GM12878 (cell line): ENCODE measurements around the gene DPP4. TPM values are rescaled to one million over a fixed set of nuclear protein-coding genes. Genes with fewer than 3 reads are reported as not detected.

Source experiments
- ATAC-seq: fragments of 200-7000 bp; cut with Tn5 transposase; 3 replicates; pipeline ENCODE4 v1.9.1; 2020; ENCODE audit warnings: mild to moderate bottlenecking, moderate library complexity
- BruUV-seq: library from RNA; stranded (reverse); fragments of 400-500 nt; replicated peaks from 2 replicates; lab custom pipeline; 2021; lab: Mats Ljungman, UMichigan
- CTCF ChIA-PET: fragments of 300-600 bp; sonication (Branson Sonifier 250); formaldehyde crosslinking; extraction: SDS; loops from one replicate; lab custom pipeline; 2021; ENCODE audit warnings: inconsistent platforms; lab: Yijun Ruan, JAX
- POLR2A ChIA-PET: fragments of 350-600 bp; formaldehyde crosslinking; extraction: SDS; loops from one replicate; lab custom pipeline; 2021; ENCODE audit warnings: inconsistent platforms; lab: Charles Lee
- RAD21 ChIA-PET: fragments of 300-600 bp; sonication (Branson Sonifier 250); formaldehyde crosslinking; loops from one replicate; lab custom pipeline; 2023; ENCODE audit warnings: antibody characterized with exemption; ENCODE audit not compliant: unreplicated experiment; lab: Charles Lee
- SMC1A ChIA-PET: fragments of 300-600 bp; sonication (Branson Sonifier 250); formaldehyde crosslinking; loops from one replicate; lab custom pipeline; 2023; ENCODE audit not compliant: unreplicated experiment, uncharacterized antibody; lab: Charles Lee
- DNase-seq: peaks from one replicate; pipeline ENCODE4 v3.0.0-alpha.2; 2011; ENCODE audit warnings: low read depth, low spot score
- FAIRE-seq: peaks from 3 replicates; lab custom pipeline; 2011; peaks lifted over from hg19 to GRCh38; lab: Jason Lieb, UNC
- H2AFZ ChIP-seq: 2 replicates; pipeline ENCODE4 v1.6.0; 2011; ENCODE audit warnings: low read depth, low read length, control low read depth; ENCODE audit not compliant: control insufficient read depth
- H3K27ac ChIP-seq: 2 replicates; pipeline ENCODE4 v1.5.1; 2011; ENCODE audit warnings: control low read depth; ENCODE audit not compliant: control insufficient read depth, insufficient read depth
- H3K27me3 ChIP-seq, 2 experiments: replicated peaks in 1 of 2; 2 replicates each; pipeline versions ENCODE4 v1.6.0 to v1.6.1; 2011; ENCODE audit warnings: low read length in 1 of 2; ENCODE audit not compliant: control insufficient read depth in 2 of 2, insufficient read depth in 2 of 2
- H3K36me3 ChIP-seq, 2 experiments: 2 replicates each; pipeline ENCODE4 v1.5.1; 2011; ENCODE audit warnings: low read length in 1 of 2; ENCODE audit not compliant: control insufficient read depth in 2 of 2, insufficient read depth in 2 of 2
- H3K4me1 ChIP-seq: 2 replicates; pipeline ENCODE4 v1.6.1; 2011; ENCODE audit warnings: mild to moderate bottlenecking, low read length, moderate library complexity, mixed read lengths; ENCODE audit not compliant: control insufficient read depth, insufficient read depth
- H3K4me2 ChIP-seq: 2 replicates; pipeline ENCODE4 v1.6.0; 2011; ENCODE audit warnings: control low read depth; ENCODE audit not compliant: control insufficient read depth, insufficient read depth
- H3K4me3 ChIP-seq: fragments of 200-600 bp; sonication (generic); 2 replicates; pipeline ENCODE4 v1.5.1; 2016
- H3K79me2 ChIP-seq: 2 replicates; pipeline ENCODE4 v1.6.0; 2011; ENCODE audit warnings: low read length; ENCODE audit not compliant: control insufficient read depth, insufficient read depth
- H3K9ac ChIP-seq: 2 replicates; pipeline ENCODE4 v1.8.0; 2011; ENCODE audit warnings: low read length, control low read depth, mixed read lengths; ENCODE audit not compliant: control insufficient read depth, insufficient read depth
- H3K9me3 ChIP-seq: replicated peaks from 3 replicates; pipeline ENCODE4 v1.5.1; 2011; ENCODE audit warnings: mild to moderate bottlenecking, low read length; ENCODE audit not compliant: control insufficient read depth, insufficient read depth
- H4K20me1 ChIP-seq: 2 replicates; pipeline ENCODE4 v1.6.0; 2011; ENCODE audit not compliant: control insufficient read depth, insufficient read depth
- ATF2 ChIP-seq: IDR thresholded peaks from 2 replicates; pipeline ENCODE4 v1.6.1; 2012; ENCODE audit warnings: low read length, inconsistent platforms
- BHLHE40 ChIP-seq, 2 experiments: fragments of 450-650 bp in 1 of 2; IDR thresholded peaks; 2 replicates each; pipeline ENCODE4 v1.6.1; 2011 to 2017; ENCODE audit warnings: low read depth in 2 of 2, borderline replicate concordance in 1 of 2, improper control_type of control experiment in 1 of 2, low read length in 1 of 2, mild to moderate bottlenecking in 1 of 2
- BMI1 ChIP-seq: fragments of 450-650 bp; IDR thresholded peaks from 2 replicates; pipeline ENCODE4 v1.6.1; 2016; ENCODE audit warnings: mild to moderate bottlenecking, moderate library complexity, borderline replicate concordance
- CBX5 ChIP-seq: sonication (generic); IDR thresholded peaks from 2 replicates; pipeline ENCODE4 v1.6.1; 2016; ENCODE audit warnings: low read depth, moderate library complexity, mild to moderate bottlenecking, inconsistent platforms
- CHD1 ChIP-seq: IDR thresholded peaks from 2 replicates; pipeline ENCODE4 v1.6.1; 2012; ENCODE audit warnings: low read depth, low read length, improper control_type of control experiment
- DPF2 ChIP-seq: fragments of 450-650 bp; IDR thresholded peaks from 2 replicates; pipeline ENCODE4 v1.6.1; 2017; ENCODE audit warnings: mild to moderate bottlenecking
- E4F1 ChIP-seq: fragments of 450-650 bp; IDR thresholded peaks from 2 replicates; pipeline ENCODE4 v1.6.1; 2018; ENCODE audit warnings: borderline replicate concordance, mild to moderate bottlenecking; ENCODE audit not compliant: partially characterized antibody
- EED ChIP-seq: sonication (generic); IDR thresholded peaks from 2 replicates; pipeline ENCODE4 v1.6.1; 2016; ENCODE audit warnings: antibody characterized with exemption, low read depth
- IKZF1 ChIP-seq: fragments of 450-650 bp; conservative IDR thresholded peaks from 2 replicates; pipeline ENCODE4 v1.6.1; 2017; ENCODE audit warnings: antibody characterized with exemption, mild to moderate bottlenecking
- KLF5 ChIP-seq: fragments of 450-650 bp; IDR thresholded peaks from 2 replicates; pipeline ENCODE4 v1.6.1; 2014; ENCODE audit warnings: mild to moderate bottlenecking; ENCODE audit not compliant: partially characterized antibody
- MEF2B ChIP-seq: fragments of 450-650 bp; IDR thresholded peaks from 2 replicates; pipeline ENCODE4 v1.6.1; 2018; ENCODE audit warnings: mild to moderate bottlenecking, moderate library complexity; ENCODE audit not compliant: partially characterized antibody, poor library complexity, severe bottlenecking
- MTA2 ChIP-seq: fragments of 450-650 bp; IDR thresholded peaks from 2 replicates; pipeline ENCODE4 v1.6.1; 2016; ENCODE audit warnings: low read depth, mild to moderate bottlenecking, moderate library complexity
- MYB ChIP-seq: fragments of 150-350 bp; IDR thresholded peaks from 2 replicates; pipeline ENCODE4 v1.6.1; 2014; ENCODE audit warnings: mild to moderate bottlenecking, low read depth, low read length, borderline replicate concordance
- NFIC ChIP-seq: IDR thresholded peaks from 2 replicates; pipeline ENCODE4 v1.6.1; 2012; ENCODE audit warnings: low read depth, mild to moderate bottlenecking, inconsistent platforms, low read length, moderate library complexity
- RBBP5 ChIP-seq: fragments of 200-600 bp; sonication (generic); conservative IDR thresholded peaks from 2 replicates; pipeline ENCODE4 v1.6.1; 2016
- SIN3A ChIP-seq: IDR thresholded peaks from 2 replicates; pipeline ENCODE4 v1.6.1; 2012; ENCODE audit warnings: low read depth, low read length, improper control_type of control experiment
- SPI1 ChIP-seq: IDR thresholded peaks from 2 replicates; pipeline ENCODE4 v1.6.1; 2011; ENCODE audit warnings: low read depth, mild to moderate bottlenecking, low read length, moderate library complexity, borderline replicate concordance; ENCODE audit not compliant: insufficient read depth
- SRF ChIP-seq, 2 experiments: IDR thresholded peaks; 2 replicates each; pipeline ENCODE4 v1.6.1; 2011; ENCODE audit warnings: low read depth in 2 of 2, low read length in 2 of 2, mild to moderate bottlenecking in 1 of 2, moderate library complexity in 1 of 2
- STAT3 ChIP-seq: IDR thresholded peaks from 2 replicates; pipeline ENCODE4 v1.6.1; 2011; ENCODE audit warnings: low read depth, low read length, improper control_type of control experiment
- ZNF217 ChIP-seq: fragments of 450-650 bp; IDR thresholded peaks from 2 replicates; pipeline ENCODE4 v1.6.1; 2017; ENCODE audit warnings: antibody characterized with exemption, mild to moderate bottlenecking
- WGBS: methylation state at CpG from one replicate; pipeline ENCODE4 v1.1.6; 2016; ENCODE audit warnings: low lambda C conversion rate; ENCODE audit not compliant: insufficient replicate concordance, insufficient coverage; ENCODE audit errors: missing lambda C conversion rate; 5-methylcytosine and 5-hydroxymethylcytosine counted together
- in situ Hi-C: fragments of 300-500 bp; cut with MboI; formaldehyde crosslinking; loops from 9 replicates; pipeline ENCODE4 v1.14.3; 2018; ENCODE audit warnings: mixed read lengths
- intact Hi-C: fragments of 100-400 bp; cut with micrococcal nuclease; formaldehyde crosslinking; loops from one replicate; pipeline ENCODE4 v1.14.2; 2022; ENCODE audit not compliant: unreplicated experiment
- polyA plus RNA-seq, 11 experiments: library from polyadenylated mRNA; depleted of rRNA in 4 of 11; unstranded in 6 of 11; stranded (reverse) in 5 of 11; fragments of >200 nt; fragmentation: Nextera tagmentation in 4 of 11; fragmentation: Illumina TruSeq in 1 of 11; extraction: Ambion mirVana in 4 of 11; extraction: Trizol in 1 of 11; gene quantifications; 1 replicate in 1 of 11; 2 replicates in 10 of 11; pipeline versions ENCODE4 v1.2.1 to v1.2.3, GENCODE V29; 2011 to 2016; ENCODE audit warnings: inconsistent platforms in 2 of 11, missing spikeins in 2 of 11, low read depth in 1 of 11
- total RNA-seq, 4 experiments: library from RNA; depleted of rRNA in 3 of 4; stranded (reverse); fragments of >200 nt in 3 of 4; fragmentation: Illumina TruSeq in 1 of 4; extraction: Trizol in 1 of 4; gene quantifications; 2 replicates each; pipeline versions ENCODE4 v1.2.1 to v1.2.3, GENCODE V29; 2013 to 2021

Gene DPP4
- total and polyA plus RNA-seq, 10 of the 15 experiments (the other 5 are each of a cell fraction or from before 2014, with no cell fraction given) = 4.1 to 11.4 (median 9.3) TPM

GRCh38 chr2:162058973-162059668 lies 14.9 kb downstream of the DPP4 start:
- CTCF ChIA-PET = interaction anchor here (1.0 to 3.1 kb wide), 6 partner anchors 9 to 66 kb away, joined by 3 to 26 read pairs (median 6); partner anchors contain the start of gene DPP4
- Histone ChIP-seq H3K27me3 (no peaks in the 10 kb centered on the region), H3K27ac (peak overlapping the region; percentile 78), H3K9me3 (peaks cover 12% of the 10 kb centered on the region), H3K4me2 (peak overlapping the region; percentile 93), H4K20me1 (no peaks in the 10 kb centered on the region), H3K79me2 (no peaks in the 10 kb centered on the region), H2AFZ (peak overlapping the region; percentile 7; the same call in 1 of the 2 replicates), H3K9ac (0 out of 2 replicates have a peak overlapping the region, but pooled peaks have one; percentile 19), H3K4me3 (peak overlapping the region; percentile 8; the same call in 1 of the 2 replicates), H3K4me1 (peaks cover 57% of the 10 kb centered on the region), H3K36me3 (no peaks in the 10 kb centered on the region)
- SMC1A ChIA-PET = interaction anchor here (0.8 to 11.1 kb wide), 14 partner anchors 13 to 673 kb away, joined by 3 to 152 read pairs (median 4); partner anchors contain the start of gene DPP4
- RAD21 ChIA-PET = interaction anchor here (0.6 to 5.0 kb wide), 9 partner anchors 9 to 154 kb away, joined by 3 to 46 read pairs (median 4); partner anchors contain the start of gene DPP4
- no TSS peak for BruUV-seq
- in situ Hi-C loops = no loop called here
- ATAC-seq (peak; percentile 82), DNase-seq (peak; percentile 84), FAIRE-seq (peak; percentile 97)
- POLR2A ChIA-PET = interaction anchor here (1.2 to 10.6 kb wide), 3 partner anchors 13 to 67 kb away, joined by 3 to 98 read pairs (median 7); partner anchors contain the start of gene DPP4
- WGBS = 11% methylated on average over 8 of the region's 8 CpGs
- intact Hi-C loops = loop anchor here (2.0 to 5.0 kb wide), 2 partner anchors 14 to 258 kb away; partner anchors contain the start of gene IFIH1
- TF ChIP-seq BMI1 (0 out of 2 replicates have a peak, but pooled peaks have one; percentile 25), KLF5 (no peak), MEF2B (peak; percentile 57), E4F1 (no peak), ZNF217 (peak; percentile 30; the same call in 1 of the 2 replicates), ATF2 (peak; percentile 86), SRF (IDR thresholded peaks at IDR 0.05; ENCODE audit: low read depth in 2 of 2, low read length in 2 of 2) (no peak), CBX5 (peak; percentile 81), SIN3A (no peak), STAT3 (0 out of 2 replicates have a peak, but pooled peaks have one; percentile 39), SPI1 (no peak), DPF2 (peak; percentile 67; the same call in 1 of the 2 replicates), RBBP5 (no peak), NFIC (peak; percentile 74), MYB (no peak), BHLHE40 (IDR thresholded peaks at IDR 0.05; ENCODE audit: borderline replicate concordance in 1 of 2, low read depth in 2 of 2, low read length in 1 of 2) (peak; percentile 50 to 70; a peak in 3 of 4 replicates), EED (0 out of 2 replicates have a peak, but pooled peaks have one; percentile 25), CHD1 (no peak), MTA2 (peak; percentile 73), IKZF1 (peak; percentile 53; the same call in 1 of the 2 replicates)
